Measurements from ENCODE around the gene PTPN14. TPM values are rescaled to one million over a fixed set of nuclear protein-coding genes. Genes with fewer than 3 reads are reported as not detected.

Gene PTPN14
- total and polyA plus RNA-seq, 12 donors, result 5.0 to 71.6 (median 42.3) TPM

GRCh38 chr1:214337015-214337414 is 214.4 kb downstream of the PTPN14 start:
- Histone ChIP-seq H3K36me3 (peaks cover 0 to 45% (median 13%) of the 10 kb centered on the region in 9 donors), H3K4me3 (no peak overlapping the region), H3K27ac (peak overlapping the region in 7 of 10 donors; percentile 70 to 88 (median 83)), H3K4me1 (peaks cover 4 to 61% (median 19%) of the 10 kb centered on the region in 9 donors), H3K9me3 (no peaks in the 10 kb centered on the region), H3K27me3 (no peaks in the 10 kb centered on the region)
- 54 to 77% methylated on average over 2 of the region's 2 CpGs for WGBS, 2 donors
- DNase-seq, result no peak
- TF ChIP-seq CTCF (IDR thresholded peaks at IDR 0.05), result no peak
- no peak for ATAC-seq
- intact Hi-C loops (cut with DNase I), result loop anchor here in 4 of 10 donors (2.0 to 10.0 kb wide), 4 partner anchors 35 to 248 kb away; partner anchors contain the start of gene PTPN14 (in 1 of the 4)

GRCh38 chr1:214335567-214335966 is 215.8 kb downstream of the PTPN14 start:
- H3K27ac ChIP-seq, result peak overlapping the region in 1 of 10 donors; percentile 62
- 96 to 98% methylated on average over 4 of the region's 4 CpGs for WGBS, 2 donors
- intact Hi-C loops (cut with DNase I), result loop anchor here in 3 of 10 donors (5.0 to 10.0 kb wide), 3 partner anchors 37 to 249 kb away; partner anchors contain the start of gene PTPN14 (in 1 of the 3)
- peaks cover 4 to 62% (median 32%) of the 10 kb centered on the region in 9 donors for H3K4me1 ChIP-seq
- no peak for TF ChIP-seq CTCF (IDR thresholded peaks at IDR 0.05)
- H3K36me3 ChIP-seq, result peaks cover 0 to 59% (median 13%) of the 10 kb centered on the region in 9 donors
- H3K9me3 ChIP-seq, result no peaks in the 10 kb centered on the region
- ATAC-seq, result no peak
- no peak overlapping the region for H3K4me3 ChIP-seq
- DNase-seq, result no peak
- no peaks in the 10 kb centered on the region for H3K27me3 ChIP-seq

- TF ChIP-seq CTCF (IDR thresholded peaks at IDR 0.05), result peak; percentile 57 to 90 (median 85)
- Histone ChIP-seq H3K9me3 (no peaks in the 10 kb centered on the region), H3K36me3 (peaks cover 0 to 76% (median 31%) of the 10 kb centered on the region in 9 donors), H3K4me3 (no peak overlapping the region), H3K4me1 (peaks cover 6 to 63% (median 28%) of the 10 kb centered on the region in 9 donors), H3K27me3 (no peaks in the 10 kb centered on the region), H3K27ac (peak overlapping the region in 5 of 10 donors; percentile 17 to 86 (median 46))
- WGBS, 2 donors, result 71 to 74% methylated on average over 6 of the region's 6 CpGs
- DNase-seq (peak; percentile 44 to 55), ATAC-seq (peak in 5 of 8 donors; percentile 11 to 40 (median 23))
- intact Hi-C loops (cut with DNase I), result loop anchor here (1.0 to 10.0 kb wide), 8 partner anchors 116 to 254 kb away; partner anchors contain the start of gene PTPN14 (in 2 of the 10)
These were observed 218.2 kb downstream of the PTPN14 start for GRCh38 chr1:214332946-214333798.

- peak overlapping the region in 7 of 10 donors; percentile 26 to 86 (median 53) for H3K27ac ChIP-seq
- H3K4me3 ChIP-seq, result no peak overlapping the region
- H3K4me1 ChIP-seq, result peaks cover 6 to 58% (median 21%) of the 10 kb centered on the region in 9 donors
- peak in 1 of 2 donors; percentile 27 for DNase-seq
- peak in 1 of 8 donors; percentile 13 for ATAC-seq
- H3K36me3 ChIP-seq, result peaks cover 0 to 78% (median 33%) of the 10 kb centered on the region in 9 donors
- WGBS, 2 donors, result 73 to 76% methylated on average over 9 of the region's 9 CpGs
- H3K9me3 ChIP-seq, result no peaks in the 10 kb centered on the region
- no peaks in the 10 kb centered on the region for H3K27me3 ChIP-seq
- intact Hi-C loops (cut with DNase I), result loop anchor here in 9 of 10 donors (2.0 to 10.0 kb wide), 8 partner anchors 115 to 255 kb away; partner anchors contain the start of gene PTPN14 (in 2 of the 9)
- peak; percentile 42 to 84 (median 68) for TF ChIP-seq CTCF (IDR thresholded peaks at IDR 0.05)
These were observed 219.5 kb downstream of the PTPN14 start for GRCh38 chr1:214331827-214332423.
